OCI-LY7 (cell line): ENCODE data around the gene ANO1.

Experiments
- CTCF ChIP-seq: fragments of 200-600 bp; sonication (generic); conservative IDR thresholded peaks from 2 replicates; pipeline ENCODE4 v1.5.1; 2014; ENCODE audit warnings: mild to moderate bottlenecking, antibody characterized with exemption, low read length, moderate library complexity, mixed read lengths
- EZH2phosphoT487 ChIP-seq: fragments of 200-600 bp; sonication (generic); IDR thresholded peaks from 2 replicates; pipeline ENCODE4 v1.6.1; 2018; ENCODE audit warnings: low read depth, borderline replicate concordance, mild to moderate bottlenecking, mixed run types, antibody characterized with exemption, low read length, moderate library complexity, mixed read lengths

- no peak for TF ChIP-seq CTCF
- TF ChIP-seq EZH2phosphoT487, result no peak
Observed at GRCh38 chr11:70107756-70108155, 29.6 kb downstream of the ANO1 start.
